HG03469 (cell line): ENCODE data around the gene KRT34.
"Not testable (repeated sequence)": the region's sequence is repeated elsewhere in the genome, so short reads cannot be mapped to it uniquely, and the experiment has no call there.

ENCODE experiments used
- ATAC-seq: cut with Tn5 transposase; IDR thresholded peaks from one replicate; pipeline ENCODE4 v1.9.1; 2021; ENCODE audit warnings: mild to moderate bottlenecking, moderate library complexity, moderate number of reproducible peaks; ENCODE audit not compliant: unreplicated experiment

KRT34 gene

GRCh38 chr17:41406205-41406604 lies 24.1 kb upstream of the KRT34 start:
- ATAC-seq, result no peak

- ATAC-seq, result no peak
These were observed 22.0 kb upstream of the KRT34 start for GRCh38 chr17:41404024-41404671.

GRCh38 chr17:41403404-41404023 lies 21.4 kb upstream of the KRT34 start:
- ATAC-seq, result no peak

- no peak for ATAC-seq
These were observed 20.1 kb upstream of the KRT34 start for GRCh38 chr17:41402161-41402560.

- no peak for ATAC-seq
These were observed 15.0 kb upstream of the KRT34 start, which contains the start of gene KRT31 for GRCh38 chr17:41396996-41397660. KRT31 (minus strand) TSS chr17:41397608; CDS start chr17:41397539, 69 bp downstream.

- ATAC-seq, result no peak
These were observed 14.2 kb upstream of the KRT34 start for GRCh38 chr17:41396340-41396739.

- ATAC-seq, result no peak
These were observed 13.5 kb upstream of the KRT34 start for GRCh38 chr17:41395611-41396010.

GRCh38 chr17:41395044-41395443 lies 12.9 kb upstream of the KRT34 start:
- not testable (repeated sequence) for ATAC-seq

GRCh38 chr17:41394254-41394996 lies 12.3 kb upstream of the KRT34 start:
- no peak for ATAC-seq

- no peak for ATAC-seq
These were observed 11.7 kb upstream of the KRT34 start for GRCh38 chr17:41393826-41394225.

- no peak for ATAC-seq
These were observed 11.2 kb upstream of the KRT34 start for GRCh38 chr17:41393294-41393693.

- ATAC-seq, result no peak
These were observed 10.2 kb upstream of the KRT34 start for GRCh38 chr17:41392278-41392677.

- ATAC-seq, result no peak
These were observed 9.4 kb upstream of the KRT34 start for GRCh38 chr17:41391535-41391934.

GRCh38 chr17:41390411-41390938 lies 8.4 kb upstream of the KRT34 start:
- no peak for ATAC-seq

GRCh38 chr17:41387670-41388069 lies 5.6 kb upstream of the KRT34 start:
- no peak for ATAC-seq

- no peak for ATAC-seq
These were observed 4.1 kb upstream of the KRT34 start for GRCh38 chr17:41386227-41386626.

GRCh38 chr17:41383690-41384089 lies 1.6 kb upstream of the KRT34 start:
- no peak for ATAC-seq

- ATAC-seq, result no peak
These were observed 288 bp upstream of the KRT34 start for GRCh38 chr17:41382394-41382793.

- not testable (repeated sequence) for ATAC-seq
These were observed 2.0 kb downstream of the KRT34 start for GRCh38 chr17:41380091-41380490.

GRCh38 chr17:41377546-41377945 lies 4.6 kb downstream of the KRT34 start:
- ATAC-seq, result no peak

GRCh38 chr17:41369713-41370112 lies 12.4 kb downstream of the KRT34 start, which contains the start of gene KRT33B:
KRT33B (minus strand) TSS chr17:41369813; CDS start chr17:41369750, 63 bp downstream.
- ATAC-seq, result no peak
